Activated CD4-positive, alpha-beta T cell treated with anti-CD3 and anti-CD28 coated beads for 36 hours (primary cell): ENCODE results near the gene PDCD6IP. TPM values are rescaled to one million over a fixed set of nuclear protein-coding genes. Genes with fewer than 3 reads are reported as not detected.
"Not testable (repeated sequence)": the region's sequence is repeated elsewhere in the genome, so short reads cannot be mapped to it uniquely, and the experiment has no call there.

Experiments
- ATAC-seq: fragments of 200-7000 bp; cut with Tn5 transposase; one replicate; pipeline ENCODE4 v1.10.0; 2021; ENCODE audit warnings: mild to moderate bottlenecking, moderate library complexity
- CTCF ChIA-PET: fragments of 350-600 bp; sonication (Branson Sonifier 250); formaldehyde crosslinking; loops from one replicate; lab custom pipeline; 2021; ENCODE audit warnings: antibody characterized with exemption; lab: Charles Lee
- POLR2A ChIA-PET: fragments of 350-600 bp; sonication (Branson Sonifier 250); formaldehyde crosslinking; loops from one replicate; lab custom pipeline; 2021; ENCODE audit warnings: antibody characterized with exemption, inconsistent platforms; lab: Charles Lee
- DNase-seq: peaks from one replicate; pipeline ENCODE4 v3.0.0-alpha.2; 2020
- H3K27ac Mint-ChIP-seq: one replicate; pipeline ENCODE4 v1.8.0; 2021; ENCODE audit warnings: mixed read lengths
- H3K27me3 Mint-ChIP-seq: one replicate; pipeline ENCODE4 v1.8.0; 2021; ENCODE audit warnings: mixed read lengths
- H3K36me3 Mint-ChIP-seq: one replicate; pipeline ENCODE4 v1.8.0; 2021; ENCODE audit warnings: low read depth, mixed read lengths
- H3K4me1 Mint-ChIP-seq: one replicate; pipeline ENCODE4 v1.8.0; 2021; ENCODE audit warnings: mixed read lengths
- H3K4me3 Mint-ChIP-seq: one replicate; pipeline ENCODE4 v1.8.0; 2021; ENCODE audit warnings: mild to moderate bottlenecking, moderate library complexity, mixed read lengths
- H3K9me3 Mint-ChIP-seq: one replicate; pipeline ENCODE4 v1.8.0; 2021; ENCODE audit warnings: low read depth, mixed read lengths
- intact Hi-C, 2 experiments: fragments of 100-400 bp; cut with DNase I in 1 of 2; cut with micrococcal nuclease in 1 of 2; formaldehyde crosslinking; loops; one replicate each; pipeline versions ENCODE4 v1.14.2 to v1.15.1; 2022 to 2024; cut with DNase I, micrococcal nuclease
- total RNA-seq, 2 experiments: library from RNA; stranded (reverse); gene quantifications; one replicate each; pipeline ENCODE4 v1.2.3, GENCODE V29; 2021

The PDCD6IP gene
- total RNA-seq, 2 experiments from 2014 or later, result 141 to 150 TPM

DNA sequence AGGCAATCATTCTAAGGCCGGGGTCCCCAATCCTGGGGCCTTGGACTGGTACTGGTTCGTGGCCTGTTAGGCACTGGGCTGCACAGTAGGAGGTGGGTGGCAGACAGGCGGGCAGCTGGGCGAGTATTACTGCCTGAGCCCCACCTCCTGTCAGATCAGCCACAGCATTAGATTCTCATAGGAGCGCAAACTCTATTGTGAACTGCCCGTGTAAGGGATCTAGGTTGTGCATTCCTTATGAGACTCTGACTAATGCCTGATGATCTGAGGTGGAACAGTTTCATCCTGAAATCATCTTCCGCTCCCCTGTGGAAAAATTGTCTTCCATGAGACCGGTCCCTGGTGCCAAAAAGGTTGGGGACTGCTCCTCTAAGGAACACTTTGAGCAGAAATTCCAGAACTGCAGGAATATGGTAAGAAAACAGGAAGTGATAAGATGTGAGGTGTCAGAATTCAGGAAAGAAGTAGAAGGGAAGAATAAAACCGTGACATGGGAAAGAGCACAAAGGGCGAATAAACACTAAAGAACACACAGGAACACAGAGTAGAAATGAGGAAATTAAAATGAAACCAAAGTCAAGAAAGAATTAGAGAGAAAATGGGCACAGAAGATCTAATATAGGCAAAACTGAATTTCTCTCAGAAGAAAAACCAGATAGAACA is 57.6 kb downstream of the PDCD6IP start:
- ChIA-PET POLR2A (no interaction called here), CTCF (interaction anchor here (1.1 kb wide), 1 partner anchor 724 kb away, joined by 3 read pairs; no protein-coding TSS in a partner anchor)
- Mint-ChIP-seq H3K36me3 (peaks cover 42% of the 10 kb centered on the region), H3K4me3 (no peak overlapping the region), H3K27ac (peak overlapping the region; percentile 53), H3K4me1 (peaks cover 27% of the 10 kb centered on the region), H3K9me3 (no peaks in the 10 kb centered on the region), H3K27me3 (no peaks in the 10 kb centered on the region)
- intact Hi-C loops, result no loop called here
- ATAC-seq (peak; percentile 36), DNase-seq (no peak)

DNA sequence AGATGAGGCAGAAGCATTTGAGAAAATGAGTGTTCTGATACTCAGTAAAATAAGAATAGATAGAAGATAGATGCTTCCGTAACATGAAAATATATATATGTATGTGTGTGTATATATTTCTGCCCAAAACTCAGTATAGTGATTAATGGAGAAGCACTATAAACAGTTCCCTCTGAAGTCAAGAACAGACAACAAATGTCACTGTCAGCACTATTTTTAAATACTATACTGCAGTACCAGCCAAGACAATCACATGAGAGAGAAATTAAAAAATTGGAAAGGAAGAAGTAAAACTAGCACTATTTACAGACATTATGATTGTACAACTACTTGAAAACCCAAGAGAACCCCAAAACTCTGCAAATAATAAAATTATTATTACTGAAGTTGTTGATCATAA is 59.3 kb downstream of the PDCD6IP start:
- POLR2A ChIA-PET, H3K27ac Mint-ChIP-seq, intact Hi-C loops, ATAC-seq, DNase-seq, H3K9me3 Mint-ChIP-seq, H3K27me3 Mint-ChIP-seq, H3K4me3 Mint-ChIP-seq, CTCF ChIA-PET: not testable (repeated sequence)
- Mint-ChIP-seq H3K4me1 (peaks cover 20% of the 10 kb centered on the region), H3K36me3 (peaks cover 39% of the 10 kb centered on the region)

DNA sequence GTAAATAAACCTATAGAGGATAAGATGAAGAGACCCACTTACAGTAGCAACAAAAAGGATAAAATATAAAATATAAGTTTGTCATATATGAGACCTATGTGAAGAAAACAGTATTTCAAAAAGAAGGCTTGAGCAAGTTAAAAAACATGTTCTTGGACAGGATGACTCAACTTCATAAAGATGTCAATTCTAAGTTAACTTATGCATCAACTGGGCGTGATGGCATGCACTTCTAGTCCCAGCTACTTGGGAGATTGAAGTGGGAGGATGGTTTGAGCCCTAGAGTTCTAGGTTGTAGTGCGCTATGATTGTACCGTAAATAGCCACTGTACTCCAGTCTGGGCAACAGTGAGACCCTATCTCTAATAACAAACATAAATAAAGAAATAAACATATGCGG is 59.7 kb downstream of the PDCD6IP start:
- ChIA-PET CTCF (no interaction called here), POLR2A (no interaction called here)
- ATAC-seq, result no peak
- no peak for DNase-seq
- H3K4me1 Mint-ChIP-seq, result peaks cover 20% of the 10 kb centered on the region
- intact Hi-C loops, result no loop called here
- H3K9me3 Mint-ChIP-seq, result no peaks in the 10 kb centered on the region
- peaks cover 39% of the 10 kb centered on the region for H3K36me3 Mint-ChIP-seq
- H3K4me3 Mint-ChIP-seq, result no peak overlapping the region
- no peak overlapping the region for H3K27ac Mint-ChIP-seq
- H3K27me3 Mint-ChIP-seq, result no peaks in the 10 kb centered on the region

DNA sequence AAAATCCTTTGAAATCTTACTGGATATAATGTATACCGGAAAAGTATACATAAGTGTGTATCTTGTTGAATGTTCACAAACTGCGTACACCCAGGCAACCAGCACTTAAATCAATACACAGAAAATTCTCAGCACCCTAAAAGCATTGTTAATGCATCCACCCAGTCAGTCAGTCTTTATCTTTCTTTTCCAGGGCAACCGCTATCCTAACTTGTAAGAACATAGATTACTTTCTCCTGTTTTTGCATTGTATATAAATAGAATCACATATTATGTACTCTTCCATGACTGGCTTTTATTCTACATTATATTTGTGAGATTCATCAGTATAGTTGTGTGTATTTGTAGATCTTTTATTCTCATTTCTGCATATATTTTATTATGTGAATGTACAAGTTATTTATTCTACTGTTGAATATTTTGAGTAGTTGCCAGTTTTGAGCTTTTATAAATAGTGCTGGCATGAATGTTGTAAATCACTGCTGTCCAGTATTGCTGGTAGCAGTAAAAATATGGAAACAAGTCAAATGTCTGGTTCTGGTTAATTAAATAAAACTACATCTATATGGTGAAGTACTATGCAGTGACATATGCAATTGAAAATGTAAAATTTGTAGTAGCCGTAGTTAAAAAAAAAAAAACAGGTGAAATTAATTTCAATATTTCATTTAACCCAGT is 62.1 kb downstream of the PDCD6IP start:
- CTCF ChIA-PET, result interaction anchor here (0.6 kb wide), 1 partner anchor 172 kb away, joined by 4 read pairs; no protein-coding TSS in a partner anchor
- H3K4me1 Mint-ChIP-seq, result peaks cover 6% of the 10 kb centered on the region
- DNase-seq (no peak), ATAC-seq (no peak)
- peaks cover 32% of the 10 kb centered on the region for H3K36me3 Mint-ChIP-seq
- H3K4me3 Mint-ChIP-seq, result no peak overlapping the region
- H3K27me3 Mint-ChIP-seq, result no peaks in the 10 kb centered on the region
- intact Hi-C loops, result no loop called here
- POLR2A ChIA-PET, result no interaction called here
- H3K9me3 Mint-ChIP-seq, result no peaks in the 10 kb centered on the region
- no peak overlapping the region for H3K27ac Mint-ChIP-seq

DNA sequence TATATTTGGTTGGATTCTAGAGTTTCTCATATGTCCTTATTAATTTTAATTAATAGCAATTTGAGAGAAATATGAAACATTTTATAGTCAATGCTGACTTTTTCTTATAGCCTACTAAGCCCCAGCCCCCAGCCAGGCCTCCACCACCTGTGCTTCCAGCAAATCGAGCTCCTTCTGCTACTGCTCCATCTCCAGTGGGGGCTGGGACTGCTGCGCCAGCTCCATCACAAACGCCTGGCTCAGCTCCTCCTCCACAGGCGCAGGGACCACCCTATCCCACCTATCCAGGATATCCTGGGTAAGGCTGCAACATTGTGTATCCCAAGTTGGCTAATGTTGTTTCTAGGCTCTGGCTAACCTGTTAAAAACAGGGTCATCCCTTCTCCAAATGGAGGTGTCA is 66.7 kb downstream of the PDCD6IP start:
- POLR2A ChIA-PET, result no interaction called here
- H3K4me3 Mint-ChIP-seq, result no peak overlapping the region
- CTCF ChIA-PET, result interaction anchor here (0.5 kb wide), 1 partner anchor 76 kb away, joined by 4 read pairs; no protein-coding TSS in a partner anchor
- DNase-seq (no peak), ATAC-seq (no peak)
- no peak overlapping the region for H3K27ac Mint-ChIP-seq
- peaks cover 8% of the 10 kb centered on the region for H3K4me1 Mint-ChIP-seq
- intact Hi-C loops, result no loop called here
- H3K27me3 Mint-ChIP-seq, result no peaks in the 10 kb centered on the region
- H3K36me3 Mint-ChIP-seq, result peaks cover 23% of the 10 kb centered on the region
- H3K9me3 Mint-ChIP-seq, result no peaks in the 10 kb centered on the region

DNA sequence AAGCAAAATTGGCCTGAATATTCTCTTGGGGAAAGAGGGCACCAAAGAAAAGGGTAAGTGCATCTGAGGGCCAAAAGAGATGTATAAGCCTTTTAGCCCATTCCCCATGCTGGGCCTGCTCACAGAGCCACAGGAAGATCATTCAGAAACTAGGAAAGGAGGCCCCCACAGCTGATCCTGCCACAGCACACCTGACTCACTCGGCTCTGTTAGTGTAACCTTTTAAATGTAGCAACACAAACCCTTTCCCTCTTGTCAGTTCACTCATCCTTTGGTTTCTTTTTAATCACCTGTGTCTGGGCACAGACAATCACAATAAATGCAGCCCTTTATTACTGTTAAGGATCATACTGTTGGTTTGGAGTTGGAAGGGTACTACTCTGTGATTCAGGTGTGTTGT is 69.9 kb downstream of the PDCD6IP start:
- Mint-ChIP-seq H3K9me3 (no peaks in the 10 kb centered on the region), H3K27me3 (no peaks in the 10 kb centered on the region), H3K36me3 (peaks cover 17% of the 10 kb centered on the region), H3K4me1 (peaks cover 8% of the 10 kb centered on the region), H3K27ac (peak overlapping the region; percentile 37), H3K4me3 (no peak overlapping the region)
- POLR2A ChIA-PET, result no interaction called here
- CTCF ChIA-PET, result no interaction called here
- intact Hi-C loops, result no loop called here
- ATAC-seq (peak; percentile 81), DNase-seq (peak; percentile 45)

DNA sequence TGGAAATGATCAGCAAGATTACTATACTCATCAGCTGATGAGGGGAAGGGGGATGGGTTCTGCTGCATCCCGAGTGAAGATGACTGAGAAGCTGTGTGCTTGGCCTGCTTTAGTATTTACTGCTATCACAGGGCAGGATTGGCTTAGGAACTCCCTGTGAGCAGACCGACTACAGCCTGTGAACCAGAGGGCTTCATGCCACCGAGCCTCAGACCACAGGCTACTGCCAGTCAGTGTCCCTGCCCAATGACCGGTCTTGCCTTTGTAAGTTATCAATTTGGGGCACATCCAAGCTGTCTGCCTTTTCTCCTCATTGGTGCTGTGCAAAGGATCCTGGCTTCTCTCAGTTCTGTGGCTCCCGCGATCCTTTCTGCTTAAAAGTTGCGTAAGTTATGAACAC is 71.5 kb downstream of the PDCD6IP start:
- ChIA-PET POLR2A (no interaction called here), CTCF (interaction anchor here (0.6 kb wide), 1 partner anchor 270 kb away, joined by 3 read pairs; no protein-coding TSS in a partner anchor)
- Mint-ChIP-seq H3K4me1 (peaks cover 8% of the 10 kb centered on the region), H3K27ac (no peak overlapping the region), H3K27me3 (no peaks in the 10 kb centered on the region), H3K9me3 (no peaks in the 10 kb centered on the region), H3K4me3 (no peak overlapping the region), H3K36me3 (peaks cover 14% of the 10 kb centered on the region)
- intact Hi-C loops, result no loop called here
- ATAC-seq (no peak), DNase-seq (no peak)

DNA sequence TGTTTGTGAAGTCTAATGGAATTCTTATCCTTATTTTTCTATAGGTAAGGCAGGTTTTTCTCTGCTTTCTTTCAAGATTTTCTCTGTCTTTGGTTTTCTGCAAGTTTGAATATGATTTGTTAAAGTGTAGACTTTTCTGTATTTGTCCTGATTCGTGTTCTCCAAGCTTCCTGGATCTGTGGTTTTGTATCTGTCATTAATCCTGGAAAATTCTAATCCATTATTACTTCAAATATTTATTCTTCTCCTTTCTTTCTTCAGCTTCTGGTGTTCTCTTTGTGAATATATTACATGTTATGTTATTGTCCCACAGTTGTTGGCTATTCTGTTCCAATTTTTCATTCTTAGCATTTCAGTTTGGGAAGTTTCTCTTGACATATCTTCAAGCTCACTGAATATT is 76.4 kb downstream of the PDCD6IP start:
- ATAC-seq (no peak), DNase-seq (no peak)
- intact Hi-C loops, result no loop called here
- Mint-ChIP-seq H3K4me1 (no peaks in the 10 kb centered on the region), H3K9me3 (no peaks in the 10 kb centered on the region), H3K4me3 (no peak overlapping the region), H3K36me3 (peaks cover 3% of the 10 kb centered on the region), H3K27ac (no peak overlapping the region), H3K27me3 (no peaks in the 10 kb centered on the region)
- ChIA-PET CTCF (interaction anchor here (0.9 to 3.2 kb wide), 2 partner anchors 9 to 65 kb away, joined by 3 to 13 read pairs; no protein-coding TSS in a partner anchor), POLR2A (no interaction called here)

DNA sequence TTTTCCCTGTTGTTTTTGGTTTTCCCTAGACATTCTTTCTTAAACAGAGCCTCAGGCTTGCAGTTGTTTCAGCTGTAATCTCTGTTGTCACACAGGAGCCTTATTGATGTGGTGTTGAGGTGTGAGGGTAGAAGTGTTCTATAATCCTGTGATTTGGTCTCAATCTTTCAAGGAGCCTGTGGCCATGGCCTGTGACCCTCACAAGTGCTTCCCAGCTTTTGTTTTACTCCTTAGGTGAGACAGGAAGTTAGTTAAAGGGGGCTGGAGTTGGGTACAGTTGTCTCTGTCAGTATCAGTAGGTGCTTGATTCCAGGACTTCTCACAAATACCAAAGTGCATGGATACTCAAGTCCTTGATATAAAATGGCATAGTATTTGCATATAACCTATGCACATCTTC is 77.2 kb downstream of the PDCD6IP start:
- intact Hi-C loops, result no loop called here
- no peaks in the 10 kb centered on the region for H3K9me3 Mint-ChIP-seq
- H3K27me3 Mint-ChIP-seq, result no peaks in the 10 kb centered on the region
- no peaks in the 10 kb centered on the region for H3K36me3 Mint-ChIP-seq
- POLR2A ChIA-PET, result no interaction called here
- H3K27ac Mint-ChIP-seq, result no peak overlapping the region
- ATAC-seq, result no peak
- DNase-seq, result no peak
- H3K4me1 Mint-ChIP-seq, result no peaks in the 10 kb centered on the region
- CTCF ChIA-PET, result no interaction called here
- H3K4me3 Mint-ChIP-seq, result no peak overlapping the region

DNA sequence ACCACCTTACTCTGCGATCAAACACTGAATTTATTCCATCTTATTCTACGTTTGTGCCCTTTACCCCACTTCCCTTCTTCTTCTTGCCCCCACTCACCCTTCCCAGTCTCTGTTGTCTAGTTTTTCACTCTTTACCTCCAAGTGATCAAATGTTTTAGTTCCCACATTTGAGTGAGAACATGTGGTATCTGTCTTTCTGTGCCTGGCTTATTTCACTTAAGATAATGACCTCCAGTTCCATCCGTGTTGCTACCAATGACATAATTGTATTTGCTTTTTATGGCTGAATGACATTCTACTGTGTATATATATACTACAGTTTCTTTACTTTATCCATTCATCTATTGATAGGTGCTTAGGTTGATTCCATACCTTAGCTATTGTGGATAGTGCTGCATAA is 78.8 kb downstream of the PDCD6IP start:
- intact Hi-C loops, result no loop called here
- DNase-seq (no peak), ATAC-seq (no peak)
- no peaks in the 10 kb centered on the region for H3K27me3 Mint-ChIP-seq
- no peaks in the 10 kb centered on the region for H3K36me3 Mint-ChIP-seq
- CTCF ChIA-PET, result interaction anchor here (1.1 kb wide), 1 partner anchor 140 kb away, joined by 3 read pairs; no protein-coding TSS in a partner anchor
- no peaks in the 10 kb centered on the region for H3K9me3 Mint-ChIP-seq
- H3K4me1 Mint-ChIP-seq, result no peaks in the 10 kb centered on the region
- H3K4me3 Mint-ChIP-seq, result no peak overlapping the region
- no peak overlapping the region for H3K27ac Mint-ChIP-seq
- POLR2A ChIA-PET, result no interaction called here

DNA sequence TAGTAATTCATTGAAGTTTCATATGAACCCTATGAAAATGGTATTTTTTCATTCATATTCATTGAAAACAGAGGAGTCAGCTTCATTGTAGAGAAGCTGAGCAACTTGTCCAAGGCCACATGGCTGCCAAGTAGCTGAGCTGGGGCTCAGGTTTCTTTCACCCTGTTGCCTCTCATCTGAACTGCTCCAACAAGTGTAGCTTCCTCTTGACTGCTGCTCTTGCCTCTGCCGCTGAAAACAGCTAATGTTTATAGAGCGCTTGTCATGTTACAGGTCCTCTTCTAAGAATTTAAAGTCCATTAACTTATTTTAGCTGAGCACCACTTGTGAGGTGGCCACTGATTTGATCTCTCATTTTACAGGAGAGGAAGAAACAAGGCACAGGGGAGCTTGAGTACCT is 81.1 kb downstream of the PDCD6IP start:
- Mint-ChIP-seq H3K4me3 (no peak overlapping the region), H3K27me3 (no peaks in the 10 kb centered on the region), H3K27ac (no peak overlapping the region), H3K36me3 (no peaks in the 10 kb centered on the region), H3K9me3 (no peaks in the 10 kb centered on the region), H3K4me1 (peaks cover 4% of the 10 kb centered on the region)
- CTCF ChIA-PET, result no interaction called here
- POLR2A ChIA-PET, result no interaction called here
- DNase-seq (no peak), ATAC-seq (no peak)
- intact Hi-C loops, result no loop called here
